Neuron (in vitro differentiated cells): Measurements from ENCODE around the gene SH3YL1.

Experiments
- H2AFZ ChIP-seq: one replicate; pipeline ENCODE4 v1.6.1; 2013; ENCODE audit warnings: low read depth, mild to moderate bottlenecking, inconsistent platforms, low read length, moderate library complexity
- H3K27me3 ChIP-seq: one replicate; pipeline ENCODE4 v1.6.1; 2013; ENCODE audit warnings: low read length; ENCODE audit not compliant: insufficient read depth
- H3K36me3 ChIP-seq: one replicate; pipeline ENCODE4 v1.6.1; 2013; ENCODE audit warnings: low read length; ENCODE audit not compliant: insufficient read depth
- H3K4me1 ChIP-seq: one replicate; pipeline ENCODE4 v1.6.1; 2013; ENCODE audit warnings: low read length; ENCODE audit not compliant: insufficient read depth
- H3K4me3 ChIP-seq: 2 replicates; pipeline ENCODE4 v1.5.1; 2013; ENCODE audit warnings: mild to moderate bottlenecking, low read length, moderate library complexity
- H3K9me3 ChIP-seq: one replicate; pipeline ENCODE4 v1.6.1; 2013; ENCODE audit warnings: low read length

The SH3YL1 gene

DNA sequence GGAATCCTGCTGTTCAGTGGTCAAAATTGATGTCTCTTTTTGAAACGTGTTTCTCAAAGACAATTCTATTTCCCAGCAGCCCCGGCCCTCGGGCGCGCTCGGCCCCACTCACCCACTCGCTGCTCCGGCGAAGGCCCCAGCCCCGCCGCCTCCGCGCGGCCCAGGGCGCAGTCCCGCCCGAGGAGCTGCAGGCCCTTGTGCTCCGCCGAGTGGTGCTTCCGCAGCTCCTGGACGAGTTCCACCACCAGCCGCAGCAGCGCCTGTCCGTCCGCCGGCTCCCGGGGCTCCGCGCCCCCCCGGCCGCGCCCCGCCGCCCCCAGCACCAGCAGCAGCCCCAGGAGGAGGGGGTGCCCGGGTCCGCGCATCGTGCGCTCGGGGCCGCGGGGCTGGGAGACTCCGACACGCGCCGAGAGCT lies 23.6 kb upstream of the SH3YL1 start:
- Histone ChIP-seq H3K4me3 (peak overlapping the region; percentile 39), H3K36me3 (no peaks in the 10 kb centered on the region), H3K9me3 (no peaks in the 10 kb centered on the region), H3K4me1 (peaks cover 17% of the 10 kb centered on the region), H3K27me3 (peaks cover 9% of the 10 kb centered on the region), H2AFZ (peak overlapping the region; percentile 19)

DNA sequence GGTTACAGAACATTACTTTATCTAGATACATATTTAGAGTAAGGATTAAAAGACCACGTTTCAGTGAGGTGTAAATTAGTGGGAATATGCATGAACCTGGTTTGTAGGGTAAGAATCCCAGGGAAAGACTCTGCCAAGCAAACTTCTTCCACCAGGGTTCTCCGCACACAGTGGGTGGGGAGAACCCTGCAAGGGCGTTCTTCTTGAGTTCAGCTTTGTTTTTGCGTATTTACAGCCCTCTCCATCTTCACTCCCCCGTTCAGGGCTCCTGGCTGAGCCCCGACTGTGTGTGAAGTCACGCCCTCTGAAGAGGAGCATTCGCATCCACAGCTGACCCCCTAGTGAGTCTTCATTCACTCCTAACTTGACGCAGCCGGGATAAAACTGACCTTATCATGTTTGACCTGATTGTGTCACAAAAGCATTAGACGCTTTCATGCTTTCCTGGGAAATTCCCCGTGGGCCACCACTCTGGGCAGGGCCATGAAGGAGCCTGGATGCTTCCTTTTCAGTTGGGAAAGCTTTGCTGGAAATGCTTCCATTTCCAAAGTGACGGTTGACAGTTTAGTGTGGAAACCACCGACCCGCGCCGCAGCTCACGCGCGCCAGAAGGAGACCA lies 23.1 kb upstream of the SH3YL1 start:
- H3K27me3 ChIP-seq: peaks cover 9% of the 10 kb centered on the region

DNA sequence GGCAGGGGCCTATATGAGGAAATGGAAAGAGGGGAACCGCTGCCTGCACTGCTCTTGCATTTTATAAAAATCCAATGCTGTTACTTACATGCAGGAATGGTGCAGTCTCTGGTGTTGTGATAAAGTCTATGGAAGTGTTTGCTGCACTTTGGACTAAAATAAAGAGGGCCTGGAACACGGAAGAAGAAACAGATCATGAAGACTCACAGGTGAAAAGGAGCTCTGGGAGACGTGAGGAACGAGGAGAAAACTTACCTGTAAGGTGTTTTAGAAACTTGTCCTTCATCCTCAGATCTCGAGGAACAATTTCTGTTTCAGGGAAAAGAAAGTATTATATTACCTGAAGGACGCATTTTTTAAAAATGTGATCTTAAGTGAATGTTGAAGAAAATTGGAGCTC lies 22.2 kb upstream of the SH3YL1 start:
- no peaks in the 10 kb centered on the region for H3K9me3 ChIP-seq
- H3K4me3 ChIP-seq: no peak overlapping the region
- H2AFZ ChIP-seq: no peak overlapping the region
- H3K36me3 ChIP-seq: peaks cover 5% of the 10 kb centered on the region
- peaks cover 29% of the 10 kb centered on the region for H3K4me1 ChIP-seq
- peaks cover 9% of the 10 kb centered on the region for H3K27me3 ChIP-seq

More for the DNA sequence above, 23.1 kb upstream of the SH3YL1 start:
- H3K9me3 ChIP-seq: no peaks in the 10 kb centered on the region
- peak overlapping the region; percentile 19 for H2AFZ ChIP-seq
- peaks cover 21% of the 10 kb centered on the region for H3K4me1 ChIP-seq
- no peaks in the 10 kb centered on the region for H3K36me3 ChIP-seq
- H3K4me3 ChIP-seq: peak overlapping the region; percentile 39

DNA sequence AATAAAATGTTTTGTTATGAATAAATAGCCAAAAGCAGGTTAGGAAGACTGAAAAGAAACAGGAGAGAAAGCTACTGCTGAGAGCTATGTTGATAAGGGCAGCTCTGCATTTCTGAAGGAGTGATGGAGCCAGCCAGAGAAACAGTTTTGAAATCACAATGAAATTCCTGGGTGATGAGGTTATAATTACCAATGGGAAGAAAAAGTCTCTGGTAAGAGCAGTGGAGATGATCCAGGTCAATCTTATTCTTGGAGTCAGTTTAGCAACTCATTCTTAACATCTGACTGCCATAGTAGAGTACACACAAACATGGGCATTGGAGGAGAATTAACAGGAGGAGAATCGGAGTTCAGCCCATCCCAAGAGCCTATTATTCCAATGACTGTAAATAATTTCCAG lies 21.7 kb upstream of the SH3YL1 start:
- H3K27me3 ChIP-seq: peaks cover 9% of the 10 kb centered on the region

DNA sequence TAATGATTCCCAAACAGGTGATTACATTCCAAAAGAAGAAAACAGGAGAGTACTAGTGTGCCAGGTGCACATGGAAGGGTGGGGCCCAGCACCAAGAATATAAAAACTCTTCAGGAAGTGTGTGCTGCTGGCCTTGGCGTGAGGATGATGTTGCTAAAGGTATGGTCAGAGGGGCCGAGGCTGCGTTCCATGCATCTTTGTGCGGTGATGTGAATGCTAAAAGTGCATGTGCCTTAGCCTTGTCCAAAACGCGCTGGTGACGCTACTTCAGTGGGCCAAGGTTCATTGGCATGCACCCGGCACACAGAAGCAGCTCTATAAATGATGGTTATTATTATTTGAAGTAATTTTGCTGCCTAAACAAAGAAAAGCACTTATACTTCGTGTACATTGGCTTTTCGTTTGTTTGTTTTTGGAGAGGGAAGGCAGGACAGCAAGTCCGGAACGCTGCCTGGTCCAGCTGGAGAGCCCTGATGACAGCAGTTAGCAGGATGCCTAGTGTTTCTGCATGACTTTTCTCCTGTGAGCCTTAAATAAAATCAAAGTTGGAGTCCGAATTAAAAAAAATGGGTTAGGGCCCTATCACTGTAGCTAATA lies 21.2 kb upstream of the SH3YL1 start:
- Histone ChIP-seq H3K9me3 (no peaks in the 10 kb centered on the region), H2AFZ (no peak overlapping the region), H3K4me1 (peaks cover 39% of the 10 kb centered on the region), H3K36me3 (peaks cover 12% of the 10 kb centered on the region), H3K27me3 (peaks cover 9% of the 10 kb centered on the region), H3K4me3 (no peak overlapping the region)

More for the DNA sequence above, 21.7 kb upstream of the SH3YL1 start:
- Histone ChIP-seq H3K9me3 (no peaks in the 10 kb centered on the region), H3K36me3 (peaks cover 9% of the 10 kb centered on the region), H3K4me1 (peaks cover 33% of the 10 kb centered on the region), H3K4me3 (no peak overlapping the region), H2AFZ (no peak overlapping the region)

DNA sequence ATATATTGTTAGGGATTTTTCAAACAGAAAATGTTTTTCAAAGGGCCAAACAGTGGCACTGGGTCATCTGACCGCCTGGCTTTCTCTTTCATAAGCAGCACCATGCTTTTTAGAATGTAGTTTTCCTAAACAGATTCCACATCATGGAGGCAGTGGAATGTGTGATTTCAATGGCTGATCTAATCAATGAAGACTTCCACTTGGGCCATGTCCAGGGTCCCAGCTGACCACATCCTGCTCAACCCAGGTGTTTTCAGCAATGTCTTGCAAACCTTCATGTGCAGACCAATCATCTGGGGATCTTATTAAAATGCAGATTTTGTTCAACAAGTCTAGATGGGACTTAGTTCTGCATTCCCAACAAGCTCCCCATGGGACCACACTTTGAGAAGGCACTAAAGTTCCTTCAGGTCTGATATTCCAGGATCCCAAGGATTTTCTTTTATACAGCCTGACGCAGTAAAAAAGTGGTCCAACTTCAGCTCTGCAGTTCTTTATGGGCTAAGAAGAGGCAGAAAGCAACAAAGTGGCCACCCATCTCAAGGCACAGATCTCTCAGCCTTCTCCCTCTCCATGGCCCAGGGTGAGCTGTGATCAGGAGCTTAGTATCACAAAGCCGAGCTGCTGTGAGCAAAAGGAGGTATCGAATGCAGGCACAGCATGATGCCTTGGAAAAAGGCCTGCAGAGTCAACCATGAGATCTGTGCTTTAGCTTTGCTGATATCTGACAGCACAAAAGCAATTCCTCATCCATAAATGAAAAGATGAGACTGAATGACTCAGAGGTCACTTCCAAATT lies 20.4 kb upstream of the SH3YL1 start:
- Histone ChIP-seq H3K4me3 (no peak overlapping the region), H3K36me3 (peaks cover 14% of the 10 kb centered on the region), H3K4me1 (peaks cover 41% of the 10 kb centered on the region), H3K27me3 (peaks cover 6% of the 10 kb centered on the region), H2AFZ (no peak overlapping the region), H3K9me3 (no peaks in the 10 kb centered on the region)

DNA sequence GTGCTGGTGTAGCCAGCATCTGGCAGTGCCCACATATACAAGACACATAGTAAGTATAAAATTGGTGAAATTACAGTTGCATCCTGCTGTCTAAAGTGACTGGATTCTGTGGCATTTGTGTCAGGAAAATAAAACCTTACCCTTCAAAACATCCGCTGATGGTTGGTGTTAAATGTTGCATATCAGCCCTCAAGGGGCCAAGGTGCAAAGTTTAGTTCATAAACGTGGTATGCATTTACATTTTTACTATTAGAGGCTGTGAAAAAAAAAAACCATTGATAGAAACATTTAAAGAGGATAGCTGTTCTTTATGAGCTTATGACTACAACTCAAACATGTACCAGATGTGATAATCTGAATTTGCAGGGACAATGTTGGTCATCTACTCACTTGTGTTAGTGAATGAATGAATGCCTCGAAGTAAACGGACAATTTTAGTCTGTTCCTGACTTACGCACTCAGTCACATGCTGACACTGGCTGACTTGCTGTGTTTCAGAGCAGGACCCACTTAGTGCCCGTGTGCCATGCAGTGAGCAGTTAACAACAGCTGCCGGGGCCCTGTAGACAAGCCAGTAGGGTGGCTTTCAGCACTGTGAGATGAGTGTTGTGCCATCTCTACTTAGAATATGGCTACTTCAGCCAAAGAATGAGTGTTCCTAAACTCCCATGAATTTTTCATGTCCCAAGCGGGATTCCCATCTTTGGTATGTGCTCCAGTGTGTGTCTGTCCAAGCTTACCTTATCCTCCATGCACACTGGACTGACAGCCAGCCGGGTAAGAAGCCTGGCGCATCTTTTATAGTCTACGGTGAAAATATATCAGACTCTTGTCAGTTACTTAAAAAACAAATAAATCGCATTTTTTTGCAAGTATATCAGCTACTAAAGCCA lies 18.8 kb upstream of the SH3YL1 start:
- peaks cover 29% of the 10 kb centered on the region for H3K36me3 ChIP-seq
- H3K4me3 ChIP-seq: no peak overlapping the region
- no peaks in the 10 kb centered on the region for H3K27me3 ChIP-seq
- no peaks in the 10 kb centered on the region for H3K9me3 ChIP-seq
- peaks cover 41% of the 10 kb centered on the region for H3K4me1 ChIP-seq
- H2AFZ ChIP-seq: no peak overlapping the region

DNA sequence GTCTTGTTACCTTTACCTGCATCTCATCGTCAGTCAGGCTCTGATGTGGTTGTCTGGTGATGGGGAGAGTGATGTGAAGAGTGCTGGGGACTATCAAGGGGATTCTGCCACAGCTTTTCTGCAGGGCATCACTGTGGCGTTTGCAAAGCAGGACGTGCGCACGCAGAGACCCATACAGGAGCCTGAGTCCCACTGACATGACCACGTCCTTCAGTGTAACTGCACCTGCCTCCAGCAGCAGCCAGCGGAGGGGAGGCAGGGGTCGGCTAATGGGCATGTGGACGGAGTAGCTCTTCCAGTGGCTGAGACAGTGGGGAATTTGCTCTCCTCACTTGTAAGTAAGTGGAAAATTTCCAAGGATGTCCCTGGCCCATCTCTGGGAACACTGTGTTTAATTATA lies 17.5 kb upstream of the SH3YL1 start:
- Histone ChIP-seq H3K4me3 (no peak overlapping the region), H3K27me3 (no peaks in the 10 kb centered on the region), H3K9me3 (no peaks in the 10 kb centered on the region), H3K4me1 (peaks cover 33% of the 10 kb centered on the region), H3K36me3 (peaks cover 39% of the 10 kb centered on the region), H2AFZ (no peak overlapping the region)

DNA sequence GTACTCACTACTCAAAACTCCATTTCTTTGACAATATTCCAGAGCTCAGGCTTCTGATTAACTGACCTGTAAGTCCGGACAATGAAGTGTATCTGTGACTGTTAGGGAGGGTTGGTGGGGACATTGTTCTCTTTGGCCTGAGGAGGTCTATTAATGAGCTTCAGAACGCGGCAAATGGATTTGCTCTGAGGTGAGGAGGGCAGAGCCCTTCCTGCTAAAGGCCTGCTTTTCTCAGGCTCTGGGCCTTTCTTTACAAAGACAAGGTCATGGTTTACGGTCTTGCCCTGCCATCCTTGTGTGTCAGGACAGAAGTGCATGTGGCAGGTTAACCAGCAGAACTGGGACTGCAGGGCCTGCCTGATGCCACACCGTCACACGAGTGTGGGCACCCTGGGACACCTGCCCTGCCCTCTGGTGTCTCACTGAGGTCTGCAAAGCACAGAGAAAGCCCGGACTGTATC lies 16.8 kb upstream of the SH3YL1 start:
- Histone ChIP-seq H3K4me3 (no peak overlapping the region), H3K36me3 (peaks cover 46% of the 10 kb centered on the region), H3K27me3 (no peaks in the 10 kb centered on the region), H3K4me1 (peaks cover 29% of the 10 kb centered on the region), H3K9me3 (no peaks in the 10 kb centered on the region), H2AFZ (no peak overlapping the region)

DNA sequence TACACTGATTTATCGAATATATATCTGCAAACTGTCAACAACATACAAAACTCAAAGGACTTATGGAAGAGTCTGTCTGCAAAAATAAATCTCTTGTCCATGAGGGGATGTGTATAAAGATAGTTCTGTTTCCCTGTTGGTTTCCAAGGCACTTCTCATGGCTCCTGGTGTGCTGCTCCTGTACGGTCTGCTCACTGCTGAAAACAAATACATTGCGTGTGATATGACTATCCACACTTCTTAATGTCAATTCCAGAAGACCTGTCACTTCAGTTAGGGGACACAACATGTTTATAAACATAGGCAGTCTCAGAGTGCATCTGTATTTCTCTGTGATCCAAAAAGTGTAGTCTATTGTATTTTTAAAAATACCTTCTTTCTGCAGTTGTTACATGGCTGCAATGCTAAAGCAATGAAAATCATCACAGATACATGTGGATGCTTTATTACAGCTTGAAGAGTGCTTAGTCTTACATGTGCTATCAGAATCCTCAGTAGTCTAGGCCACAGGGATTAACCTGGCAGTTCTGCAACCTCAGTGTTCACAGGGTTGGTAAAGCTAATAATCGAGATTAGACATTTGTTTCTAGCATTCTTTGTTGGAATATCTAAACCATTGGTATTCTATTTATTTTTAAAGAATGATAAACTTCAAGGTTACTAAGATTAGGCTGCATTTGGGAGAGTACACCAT lies 16.3 kb upstream of the SH3YL1 start:
- Histone ChIP-seq H3K27me3 (no peaks in the 10 kb centered on the region), H3K4me1 (peaks cover 29% of the 10 kb centered on the region), H3K9me3 (no peaks in the 10 kb centered on the region), H3K36me3 (peaks cover 49% of the 10 kb centered on the region), H3K4me3 (no peak overlapping the region), H2AFZ (no peak overlapping the region)

DNA sequence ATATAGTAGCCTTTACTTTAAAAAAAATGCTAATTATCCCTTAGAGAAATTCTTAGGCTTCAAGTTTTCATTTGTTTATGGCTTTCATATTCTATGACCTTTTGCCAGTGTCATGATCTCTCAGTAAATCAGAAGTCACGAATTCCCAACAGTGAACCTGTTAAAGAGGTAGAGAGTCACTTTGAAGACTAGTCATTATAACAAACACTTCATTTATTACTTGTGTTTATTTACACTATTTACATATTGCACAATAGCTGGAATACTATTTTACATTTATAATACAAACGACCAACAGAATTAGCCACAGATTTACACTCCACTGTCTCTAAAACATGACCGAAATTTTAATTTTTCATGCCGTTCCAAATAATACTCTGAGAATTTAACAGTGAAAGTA lies 15.5 kb upstream of the SH3YL1 start:
- Histone ChIP-seq H3K4me1 (peaks cover 29% of the 10 kb centered on the region), H3K9me3 (no peaks in the 10 kb centered on the region), H2AFZ (no peak overlapping the region), H3K4me3 (no peak overlapping the region), H3K27me3 (no peaks in the 10 kb centered on the region), H3K36me3 (peaks cover 50% of the 10 kb centered on the region)

DNA sequence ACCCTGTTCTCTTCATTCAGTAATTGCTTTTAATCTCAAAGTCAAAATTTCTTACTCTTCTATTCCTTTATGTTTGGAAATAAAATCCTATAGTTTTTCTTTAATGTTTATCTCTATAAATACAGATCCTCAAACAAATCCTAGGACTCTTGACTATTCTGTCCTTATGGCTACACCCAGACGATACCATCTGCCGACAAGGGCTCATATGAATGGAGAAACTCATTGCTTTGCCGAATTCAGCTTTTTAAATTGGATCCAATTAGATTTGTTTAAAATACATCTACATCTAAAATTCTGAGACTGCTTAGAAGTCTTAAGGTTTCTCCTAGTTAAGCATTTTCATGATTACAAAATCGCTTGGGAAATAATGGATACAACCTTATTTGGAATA lies 15.1 kb upstream of the SH3YL1 start:
- Histone ChIP-seq H3K4me1 (peaks cover 27% of the 10 kb centered on the region), H3K9me3 (no peaks in the 10 kb centered on the region), H3K36me3 (peaks cover 54% of the 10 kb centered on the region), H3K4me3 (no peak overlapping the region), H2AFZ (no peak overlapping the region), H3K27me3 (no peaks in the 10 kb centered on the region)
